Left renal pelvis (tissue), 4 donors: ENCODE measurements around the gene PSRC1. TPM values are rescaled to one million over a fixed set of nuclear protein-coding genes. Genes with fewer than 3 reads are reported as not detected.
"Not testable (repeated sequence)": the region's sequence is repeated elsewhere in the genome, so short reads cannot be mapped to it uniquely, and the experiment has no call there.

ENCODE experiments used
- DNase-seq, 4 donors: peaks; one replicate each; pipeline ENCODE4 v3.0.0-alpha.2; 2013; ENCODE audit warnings: low read depth in 4 of 4, low spot score in 3 of 4
- polyA plus RNA-seq, 4 donors: library from polyadenylated mRNA; unstranded; fragments of 120-200 nt; gene quantifications; one replicate each; pipeline ENCODE4 v1.2.1, GENCODE V29; 2013; ENCODE audit not compliant: insufficient read length in 4 of 4

PSRC1 gene
- polyA plus RNA-seq, 4 donors = 22.3 to 25.5 (median 24.4) TPM

- no peak for DNase-seq
Observed at GRCh38 chr1:109298666-109299557, 16.0 kb upstream of the PSRC1 start.

DNA sequence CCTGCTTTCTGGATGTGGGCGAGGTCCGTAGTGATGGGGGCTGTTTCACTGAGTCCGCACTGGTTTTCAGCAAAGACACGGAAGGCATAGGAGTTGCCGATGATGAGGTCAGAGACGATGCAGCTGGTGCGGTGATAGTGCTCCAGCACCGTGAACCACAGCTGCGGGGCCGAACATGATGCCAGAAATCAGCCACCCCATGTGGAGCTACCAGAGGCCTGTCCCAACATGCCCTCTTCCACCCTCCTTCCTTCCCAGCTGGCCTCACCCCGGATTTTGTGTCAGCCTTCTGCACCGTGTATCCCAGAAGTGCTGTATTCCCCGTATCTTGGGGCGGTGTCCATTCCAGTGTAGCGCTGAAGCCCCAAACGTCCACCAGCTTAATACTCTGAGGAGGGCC lies 13.8 kb upstream of the PSRC1 start:
- DNase-seq = no peak

DNA sequence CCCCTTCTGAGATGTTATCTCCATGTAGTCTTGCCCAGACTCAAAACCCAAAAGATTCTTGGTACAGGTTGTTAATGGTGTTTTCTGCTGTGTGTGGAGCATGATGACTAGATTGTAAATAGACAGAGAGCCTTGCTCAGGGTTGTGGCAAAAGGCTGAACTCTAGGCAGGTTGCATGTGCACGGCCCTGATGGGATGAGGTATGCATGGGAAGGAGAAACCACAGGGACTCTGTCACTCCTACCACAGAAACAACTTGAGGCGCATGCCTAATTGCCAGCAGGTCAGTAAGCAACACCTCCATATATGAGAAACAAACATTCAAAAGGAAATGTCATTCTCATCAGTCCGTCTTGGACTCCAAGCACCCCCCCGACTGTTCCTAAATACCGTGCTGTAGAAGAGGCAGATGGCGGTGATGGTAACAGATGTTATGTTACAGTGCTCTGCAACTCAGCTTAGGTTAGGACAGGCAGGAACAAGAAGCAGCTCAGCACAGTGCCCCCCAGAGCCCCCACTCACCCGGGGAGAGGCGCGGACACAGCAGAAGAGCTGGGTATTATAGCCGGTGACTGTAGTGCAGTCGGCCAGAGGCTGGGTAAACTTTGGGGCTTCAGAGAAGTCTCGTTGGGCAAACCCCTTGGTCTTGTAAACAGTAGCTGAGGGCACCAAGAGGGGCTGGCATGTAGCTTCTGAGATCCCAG lies 12.9 kb upstream of the PSRC1 start:
- no peak for DNase-seq

GRCh38 chr1:109294481-109294880 lies 11.5 kb upstream of the PSRC1 start:
- DNase-seq = no peak

GRCh38 chr1:109293026-109293425 lies 10.1 kb upstream of the PSRC1 start:
- DNase-seq = no peak

GRCh38 chr1:109292364-109292763 lies 9.4 kb upstream of the PSRC1 start:
- DNase-seq = no peak

GRCh38 chr1:109290998-109291397 lies 8.1 kb upstream of the PSRC1 start:
- no peak for DNase-seq

GRCh38 chr1:109290137-109290536 lies 7.2 kb upstream of the PSRC1 start:
- no peak for DNase-seq

DNA sequence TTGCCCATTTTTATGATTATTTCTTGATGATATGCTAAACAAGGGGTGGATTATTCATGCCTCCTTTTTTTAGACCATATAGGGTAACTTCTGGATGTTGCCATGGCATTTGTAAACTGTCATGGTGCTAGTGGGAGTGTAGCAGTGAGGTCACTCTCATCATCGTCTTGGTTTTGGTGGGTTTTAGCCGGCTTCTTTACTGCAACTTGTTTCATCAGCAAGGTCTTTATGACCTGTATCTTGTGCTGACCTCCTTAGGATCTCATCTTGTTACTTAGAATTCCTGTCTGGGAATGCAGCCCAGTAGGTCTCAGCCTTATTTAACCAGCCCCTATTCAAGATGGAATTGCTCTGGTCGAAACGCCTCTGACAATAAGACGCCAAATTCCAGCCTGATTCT lies 3.8 kb upstream of the PSRC1 start:
- DNase-seq = not testable (repeated sequence)

- DNase-seq = no peak
Observed at GRCh38 chr1:109283748-109284600, 1.0 kb upstream of the PSRC1 start.

- no peak for DNase-seq
Observed at GRCh38 chr1:109282497-109282951, 421 bp downstream of the PSRC1 start.

GRCh38 chr1:109281680-109282496 lies 1.1 kb downstream of the PSRC1 start:
- DNase-seq = no peak

- DNase-seq = no peak
Observed at GRCh38 chr1:109280862-109281261, 2.1 kb downstream of the PSRC1 start.

GRCh38 chr1:109279615-109280278 lies 3.2 kb downstream of the PSRC1 start:
- no peak for DNase-seq

DNA sequence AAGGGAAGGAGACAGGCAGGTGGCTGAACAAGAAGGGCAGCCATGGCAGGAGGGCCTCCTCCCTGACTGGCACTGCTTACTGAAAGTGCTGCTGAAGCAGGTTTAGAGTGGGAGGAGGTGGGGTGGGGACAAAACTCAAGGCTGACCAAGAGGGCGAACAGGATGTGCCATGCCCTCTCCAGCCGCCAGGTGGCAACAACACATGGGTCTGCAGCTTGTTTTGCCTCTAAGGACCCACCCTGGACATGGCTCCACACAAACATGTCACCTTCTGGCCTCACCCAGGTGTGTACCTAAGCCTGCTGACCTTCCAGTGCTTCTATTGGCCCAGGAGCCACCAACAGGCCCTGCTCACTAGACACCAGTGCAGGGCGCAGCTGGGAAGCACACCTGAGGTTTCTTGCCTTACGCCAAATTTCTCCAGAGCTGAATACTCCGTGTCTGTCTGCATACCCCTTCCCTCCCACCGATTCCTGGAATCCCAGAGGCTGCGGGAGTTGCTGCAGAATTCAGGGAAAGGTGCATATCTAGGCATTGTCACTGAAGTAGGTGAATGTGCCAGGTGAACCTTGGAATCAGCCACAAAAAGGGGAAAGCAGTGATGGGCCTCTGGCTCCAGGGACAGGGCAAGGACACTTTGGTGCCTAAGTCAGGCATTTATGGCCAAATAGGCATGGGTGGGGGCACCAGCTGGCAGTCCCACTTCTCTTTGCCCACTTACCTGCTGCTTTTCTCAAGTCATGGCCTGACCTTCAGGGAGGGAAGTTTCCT lies 5.3 kb downstream of the PSRC1 start:
- DNase-seq = no peak

GRCh38 chr1:109275706-109276345 lies 7.1 kb downstream of the PSRC1 start:
- DNase-seq = no peak

DNA sequence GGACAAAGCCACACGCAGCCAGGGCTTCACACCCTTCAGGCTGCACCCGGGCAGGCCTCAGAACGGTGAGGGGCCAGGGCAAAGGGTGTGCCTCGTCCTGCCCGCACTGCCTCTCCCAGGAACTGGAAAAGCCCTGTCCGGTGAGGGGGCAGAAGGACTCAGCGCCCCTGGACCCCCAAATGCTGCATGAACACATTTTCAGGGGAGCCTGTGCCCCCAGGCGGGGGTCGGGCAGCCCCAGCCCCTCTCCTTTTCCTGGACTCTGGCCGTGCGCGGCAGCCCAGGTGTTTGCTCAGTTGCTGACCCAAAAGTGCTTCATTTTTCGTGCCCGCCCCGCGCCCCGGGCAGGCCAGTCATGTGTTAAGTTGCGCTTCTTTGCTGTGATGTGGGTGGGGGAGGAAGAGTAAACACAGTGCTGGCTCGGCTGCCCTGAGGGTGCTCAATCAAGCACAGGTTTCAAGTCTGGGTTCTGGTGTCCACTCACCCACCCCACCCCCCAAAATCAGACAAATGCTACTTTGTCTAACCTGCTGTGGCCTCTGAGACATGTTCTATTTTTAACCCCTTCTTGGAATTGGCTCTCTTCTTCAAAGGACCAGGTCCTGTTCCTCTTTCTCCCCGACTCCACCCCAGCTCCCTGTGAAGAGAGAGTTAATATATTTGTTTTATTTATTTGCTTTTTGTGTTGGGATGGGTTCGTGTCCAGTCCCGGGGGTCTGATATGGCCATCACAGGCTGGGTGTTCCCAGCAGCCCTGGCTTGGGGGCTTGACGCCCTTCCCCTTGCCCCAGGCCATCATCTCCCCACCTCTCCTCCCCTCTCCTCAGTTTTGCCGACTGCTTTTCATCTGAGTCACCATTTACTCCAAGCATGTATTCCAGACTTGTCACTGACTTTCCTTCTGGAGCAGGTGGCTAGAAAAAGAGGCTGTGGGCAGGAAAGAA lies 8.1 kb downstream of the PSRC1 start:
- no peak for DNase-seq
